Activated CD4-positive, CD25-positive, alpha-beta regulatory T cell treated with anti-CD3 and anti-CD28 coated beads, Interleukin-2, amount 50 U/mL, for 16 hours (primary cell): ENCODE data around the gene S100A5.
A peak's percentile ranks its signal among the peaks of the same experiment; 100 is the strongest.
"Not testable (repeated sequence)": the region's sequence is repeated elsewhere in the genome, so short reads cannot be mapped to it uniquely, and the experiment has no call there.

Experiments used
- DNase-seq: peaks from one replicate; pipeline ENCODE4 v3.0.0-alpha.2; 2020; ENCODE audit warnings: low read depth, low spot score

The S100A5 gene

DNA sequence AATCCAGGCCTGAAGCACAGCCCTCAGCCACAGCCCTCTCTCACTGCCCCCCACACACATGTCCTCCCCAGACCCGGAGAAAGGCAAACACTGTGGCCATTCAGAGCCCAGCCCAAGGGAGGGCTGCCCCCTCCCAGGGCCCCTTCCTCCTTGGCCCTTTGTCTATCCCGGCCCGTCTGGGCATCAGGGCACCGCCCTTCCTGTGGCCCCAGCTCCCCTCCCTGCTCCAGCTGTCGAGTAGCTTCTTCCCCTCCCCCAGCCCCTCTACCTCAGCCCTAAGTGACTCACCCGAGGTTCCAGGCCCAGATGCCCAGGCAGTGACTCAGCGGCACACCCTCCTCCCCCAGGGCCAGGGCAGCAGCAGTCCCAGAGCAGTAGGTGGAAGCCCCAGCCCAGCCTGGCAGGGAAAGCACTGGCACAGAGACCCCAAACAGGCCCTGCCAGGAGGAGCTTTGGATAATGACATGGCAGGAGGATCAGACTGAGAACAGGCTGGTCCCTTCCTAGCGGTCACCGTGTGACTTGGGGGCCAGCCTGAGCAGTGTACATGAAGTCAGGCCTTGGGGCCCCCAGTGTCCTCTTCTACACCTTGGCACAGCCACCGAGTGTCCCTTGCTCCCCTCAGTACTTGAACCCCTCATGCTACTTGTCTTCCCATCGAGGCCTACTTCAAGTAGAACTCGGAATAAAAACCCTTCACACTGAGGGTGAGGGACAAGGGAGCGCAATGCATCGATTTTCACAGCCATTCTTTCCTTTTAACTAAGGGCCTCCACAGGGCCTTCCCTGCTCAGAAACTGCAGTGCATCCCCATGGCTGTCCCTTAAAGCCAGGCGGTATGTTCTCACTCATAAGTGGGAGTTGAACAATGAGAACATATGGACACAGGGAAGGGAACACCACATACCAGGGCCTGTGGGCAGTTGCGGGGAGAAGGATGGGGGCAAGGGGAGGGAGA lies 26.0 kb upstream of the S100A5 start:
- DNase-seq: peak; percentile 52

DNA sequence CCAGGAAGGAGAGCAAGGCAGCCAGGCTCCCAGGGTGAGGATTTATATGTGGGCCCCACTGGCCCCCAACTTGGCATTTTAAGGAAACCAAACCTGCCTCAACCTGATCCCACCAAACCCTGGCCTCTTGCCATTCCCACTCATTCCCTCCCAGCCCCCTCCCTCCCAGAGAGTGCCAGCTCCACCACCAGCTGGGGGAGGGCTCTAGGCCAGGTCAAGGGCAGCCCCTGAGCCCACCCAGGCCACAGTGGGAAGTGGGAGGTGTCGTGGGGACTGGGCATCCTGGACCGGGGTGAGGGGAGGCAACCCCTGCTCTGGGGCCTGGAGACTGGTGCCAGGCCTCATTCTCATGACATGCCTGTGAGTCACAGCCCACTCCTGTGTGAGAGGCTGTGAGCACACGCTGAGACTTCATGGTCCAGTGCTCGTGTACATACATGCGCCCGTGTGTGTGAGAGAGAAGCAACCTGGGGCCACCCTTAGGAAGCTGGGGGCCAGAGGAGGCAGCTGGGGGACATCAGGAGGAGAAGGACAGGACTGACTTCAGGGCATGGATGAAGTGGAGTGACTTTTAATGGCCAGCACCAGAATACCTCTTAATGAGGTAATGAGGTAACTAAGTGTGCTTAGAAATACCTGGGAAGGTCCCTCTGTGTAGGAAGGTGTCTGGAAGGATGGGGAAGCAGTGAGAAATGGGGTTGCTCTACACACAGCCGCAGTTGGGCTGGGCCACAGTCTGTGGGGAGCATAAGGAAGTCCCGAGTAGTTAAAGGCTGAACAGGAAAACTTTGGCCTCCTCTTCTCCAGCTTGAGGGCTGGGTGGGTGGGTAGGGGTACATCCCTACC lies 25.0 kb upstream of the S100A5 start, which contains the start of gene S100A2:
TSS of gene S100A2 (minus strand) at position 316 of the 846 bp plus-strand sequence. CDS start 1,967 bp downstream, outside the sequence.
- DNase-seq: no peak

DNA sequence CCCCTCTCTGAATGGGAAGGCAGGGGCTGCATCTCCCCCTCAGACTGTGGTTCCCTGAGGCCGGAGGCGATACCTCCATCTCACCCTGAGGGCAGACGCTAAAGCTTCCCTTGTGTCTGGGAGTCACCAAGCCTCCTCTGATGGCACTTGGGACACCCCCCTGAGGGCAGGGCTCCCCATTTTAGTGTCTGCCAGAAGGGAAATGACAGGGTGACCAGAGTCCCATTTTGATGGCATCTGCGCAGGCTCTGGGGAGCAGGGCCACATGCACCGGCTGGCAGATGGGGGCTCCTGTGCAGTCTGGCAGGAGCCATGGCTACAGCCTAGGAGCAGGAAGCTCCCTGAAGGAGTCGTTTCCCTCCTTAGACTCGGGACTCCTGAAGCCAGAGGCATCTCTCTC lies 23.3 kb upstream of the S100A5 start:
- DNase-seq: no peak

DNA sequence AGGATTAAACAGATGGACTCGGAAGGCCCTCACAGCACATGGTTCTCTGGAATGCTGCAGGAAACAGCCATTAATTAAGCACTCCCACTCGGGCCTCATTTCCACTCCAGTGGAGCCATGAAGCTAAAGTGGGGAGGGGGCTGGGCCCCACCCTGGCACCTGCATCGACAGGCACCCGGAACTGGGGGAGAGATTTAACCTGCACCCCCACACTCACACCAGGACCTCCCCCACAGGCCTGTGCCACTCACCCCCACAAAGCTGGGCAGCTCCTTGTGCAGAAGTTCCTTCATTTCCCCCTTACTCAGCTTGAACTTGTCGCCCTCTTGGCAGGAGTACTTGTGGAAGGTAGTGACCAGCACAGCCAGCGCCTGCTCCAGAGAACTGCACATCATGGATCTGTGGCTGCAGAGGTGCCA lies 22.8 kb upstream of the S100A5 start:
- DNase-seq: no peak

DNA sequence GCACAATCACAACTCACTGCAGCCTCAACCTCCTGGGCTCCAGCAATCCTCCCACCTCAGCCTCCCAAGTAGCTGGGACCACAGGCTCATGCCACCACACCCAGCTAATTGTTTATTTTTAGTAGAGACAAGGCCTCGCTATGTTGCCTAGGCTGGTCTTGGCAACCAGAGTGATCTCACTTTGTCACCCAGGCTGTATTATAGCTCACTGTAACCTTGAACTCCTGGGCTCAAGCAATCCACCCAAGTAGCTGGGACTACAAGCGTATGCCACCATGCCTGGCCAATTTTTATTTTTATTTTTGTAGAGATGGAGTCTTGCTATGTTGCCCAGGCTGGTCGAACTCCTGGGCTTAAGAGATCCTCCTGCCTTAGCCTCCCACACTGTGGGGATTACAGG lies 21.3 kb upstream of the S100A5 start:
- DNase-seq: not testable (repeated sequence)

DNA sequence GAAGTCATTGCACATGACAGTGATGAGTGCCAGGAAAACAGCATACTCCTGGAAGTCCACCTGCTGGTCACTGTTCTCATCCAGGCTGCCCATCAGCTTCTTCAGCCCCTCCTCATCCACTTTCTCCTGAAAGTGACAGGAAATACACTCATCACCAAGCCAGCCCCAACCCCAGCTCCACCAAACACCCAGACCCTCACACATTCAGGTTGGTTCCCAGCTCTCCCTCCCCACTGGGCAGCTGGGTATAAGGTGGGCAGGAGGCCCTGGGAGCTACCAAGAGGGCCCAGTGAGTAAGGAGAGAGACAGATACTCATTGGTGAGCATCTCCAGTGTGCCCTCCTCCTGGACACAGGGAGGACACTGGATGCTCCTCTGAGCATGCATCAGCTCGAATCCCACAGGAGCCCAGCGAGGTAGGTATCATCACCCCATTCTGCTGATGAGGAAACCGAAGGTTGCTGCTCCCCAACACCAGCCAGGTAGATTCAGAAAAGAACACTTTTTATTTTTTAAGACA lies 20.8 kb upstream of the S100A5 start:
- no peak for DNase-seq

DNA sequence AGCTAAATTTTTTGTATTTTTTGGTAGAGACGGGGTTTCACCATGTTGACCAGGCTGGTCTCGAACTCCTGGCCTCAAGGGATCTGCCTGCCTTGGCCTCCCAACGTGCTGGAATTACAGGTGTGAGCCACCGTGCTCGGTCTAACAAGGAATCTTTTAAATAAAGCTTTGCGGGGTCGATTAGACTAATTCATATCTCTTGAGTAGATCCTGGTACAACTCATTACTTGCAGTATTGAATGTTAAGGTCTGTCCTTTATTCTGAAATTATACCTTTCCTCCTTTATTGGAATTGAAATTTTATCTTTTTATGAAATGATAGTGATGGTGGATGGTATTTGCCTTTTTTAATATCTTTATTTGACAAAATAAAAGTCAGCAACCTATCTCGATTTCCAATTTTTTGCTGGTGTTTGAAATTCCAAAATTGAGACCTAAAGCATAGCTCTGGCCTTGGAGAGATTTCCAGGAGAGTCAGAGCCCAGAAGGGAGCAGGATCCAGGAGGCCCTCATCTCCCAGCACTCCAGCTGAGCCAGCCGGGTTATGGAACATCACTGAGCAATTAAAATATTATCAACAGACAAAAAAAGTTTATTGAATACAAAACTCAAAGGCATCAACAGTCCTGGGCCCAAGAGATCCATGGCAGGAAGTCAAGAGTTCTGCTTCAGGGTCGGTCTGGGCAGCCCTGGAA lies 20.2 kb upstream of the S100A5 start:
- no peak for DNase-seq

DNA sequence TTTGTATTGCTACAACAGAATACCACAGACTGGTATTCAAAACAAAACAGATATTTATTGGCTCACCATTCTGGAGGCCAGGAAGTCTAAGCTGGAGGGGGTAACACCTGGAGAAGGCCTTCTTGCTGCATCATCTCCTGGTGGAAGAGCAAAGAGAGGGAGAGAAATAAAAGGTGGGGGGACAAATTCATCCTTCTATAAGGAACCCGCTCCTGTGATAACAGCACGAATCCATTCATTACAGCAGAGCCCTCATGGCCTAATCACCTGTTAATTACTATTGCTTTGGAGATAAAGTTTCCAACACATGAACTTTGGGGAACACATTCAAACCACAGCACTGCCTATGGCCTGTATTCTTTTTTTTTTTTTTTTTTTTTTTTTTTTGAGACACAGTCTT lies 19.5 kb upstream of the S100A5 start:
- no peak for DNase-seq

DNA sequence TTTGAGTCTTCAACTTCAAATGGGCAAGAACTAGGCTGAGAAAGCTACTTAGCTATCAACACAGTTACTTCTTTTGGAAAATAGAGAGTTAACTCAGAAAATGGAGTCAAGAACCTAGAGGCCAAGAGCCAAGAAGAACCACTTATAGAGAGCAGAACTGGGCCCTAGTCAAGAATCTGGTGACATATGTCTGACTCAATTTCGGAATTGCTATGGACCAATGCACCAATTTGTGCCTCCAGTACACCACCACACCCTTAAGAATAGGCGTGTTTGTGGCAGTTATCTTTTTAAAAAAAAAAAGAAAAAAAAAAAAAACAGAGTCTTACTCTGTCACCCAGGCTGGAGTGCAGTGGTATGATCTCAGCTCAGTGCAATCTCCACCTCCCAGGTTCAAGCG lies 17.1 kb upstream of the S100A5 start:
- no peak for DNase-seq

DNA sequence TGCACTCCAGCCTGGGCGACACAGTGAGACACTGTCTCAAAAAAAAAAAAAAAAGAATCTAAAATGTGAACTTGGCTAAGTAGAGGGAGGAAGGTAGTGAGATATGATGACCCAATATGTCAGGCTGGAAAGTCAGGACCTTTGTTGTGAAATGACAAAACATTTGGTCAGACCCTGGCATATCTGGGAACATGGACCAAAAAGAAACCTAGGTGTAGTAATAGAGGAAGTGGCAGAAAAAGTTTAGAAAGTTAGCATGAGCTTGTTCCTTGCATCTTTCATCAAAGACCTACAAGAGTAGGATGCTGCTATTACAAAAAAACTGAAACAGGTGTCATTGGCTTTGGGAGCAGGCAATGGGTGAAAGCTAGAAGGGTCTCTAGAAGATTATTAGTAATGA lies 15.6 kb upstream of the S100A5 start:
- DNase-seq: no peak

DNA sequence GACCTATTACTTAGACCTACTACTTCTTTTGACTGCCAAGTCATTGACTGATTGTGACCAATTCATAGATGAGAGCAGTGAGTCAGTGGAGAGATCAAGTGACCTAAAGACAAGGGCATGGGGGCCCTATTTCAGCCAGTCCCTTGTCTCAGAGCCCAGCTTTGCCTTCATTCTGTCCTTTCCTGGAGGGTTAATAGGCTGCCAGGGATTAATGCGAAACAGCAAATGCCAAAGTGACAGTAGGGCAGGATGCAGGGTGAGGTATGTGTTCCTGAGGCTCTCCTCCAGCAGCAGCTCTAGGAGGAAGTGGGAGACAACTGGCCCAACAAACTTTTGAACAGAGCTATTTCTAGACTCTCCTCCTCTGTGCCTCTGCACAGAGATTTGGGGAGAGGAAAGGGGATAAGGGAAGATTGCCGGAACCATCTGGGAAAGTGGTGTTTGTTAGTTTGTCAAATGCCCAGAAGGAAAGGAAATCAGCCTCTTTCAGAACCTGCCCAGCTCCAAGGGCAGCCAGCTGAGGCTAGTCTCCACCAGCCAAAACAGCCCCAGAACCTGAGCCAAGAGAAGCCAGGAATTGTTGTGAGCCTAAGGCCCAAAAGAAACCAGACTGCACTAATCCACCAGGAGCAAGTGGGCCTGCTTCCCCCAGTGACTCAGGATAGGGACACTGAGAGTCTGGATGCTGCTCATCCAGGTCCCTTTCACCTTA lies 13.3 kb upstream of the S100A5 start:
- no peak for DNase-seq

DNA sequence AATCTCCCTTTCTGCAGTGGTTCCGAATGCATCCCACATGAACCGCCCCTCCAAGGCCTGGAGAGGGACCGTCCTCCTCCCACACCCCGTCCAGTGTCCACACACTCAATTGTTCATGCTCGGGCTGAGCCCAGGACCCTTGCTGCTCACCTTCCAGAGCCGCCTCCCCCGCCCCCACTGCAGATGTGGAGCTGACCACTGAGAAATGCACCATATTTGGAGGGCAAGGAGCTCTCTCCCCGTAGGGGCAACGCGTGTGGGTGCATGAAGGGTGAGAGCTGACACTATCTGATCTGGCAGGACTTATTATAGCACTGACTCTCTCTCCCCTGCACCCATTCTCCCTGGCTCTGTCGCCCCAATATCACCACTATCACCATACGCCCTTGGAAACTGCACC lies 12.4 kb upstream of the S100A5 start:
- DNase-seq: no peak

DNA sequence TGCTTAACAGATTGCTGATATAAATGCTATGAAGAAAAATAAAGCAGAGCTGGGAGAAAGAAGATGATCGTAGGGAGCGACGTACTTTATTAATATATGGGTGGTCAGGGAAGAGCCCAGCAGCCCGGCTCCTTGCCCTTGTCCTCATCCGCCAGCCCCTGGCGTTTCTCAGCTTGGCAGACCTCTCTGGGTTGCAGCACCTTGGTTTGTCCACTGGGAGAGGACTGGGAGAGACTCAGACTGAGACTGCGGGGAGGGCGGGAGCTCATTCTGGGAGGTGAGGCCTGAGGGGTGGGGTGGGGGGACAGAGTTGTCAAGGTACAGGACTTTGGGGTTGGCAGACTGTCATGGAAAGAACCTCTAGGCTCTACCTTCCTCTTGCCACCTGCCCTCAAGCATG lies 11.6 kb upstream of the S100A5 start:
- DNase-seq: no peak

DNA sequence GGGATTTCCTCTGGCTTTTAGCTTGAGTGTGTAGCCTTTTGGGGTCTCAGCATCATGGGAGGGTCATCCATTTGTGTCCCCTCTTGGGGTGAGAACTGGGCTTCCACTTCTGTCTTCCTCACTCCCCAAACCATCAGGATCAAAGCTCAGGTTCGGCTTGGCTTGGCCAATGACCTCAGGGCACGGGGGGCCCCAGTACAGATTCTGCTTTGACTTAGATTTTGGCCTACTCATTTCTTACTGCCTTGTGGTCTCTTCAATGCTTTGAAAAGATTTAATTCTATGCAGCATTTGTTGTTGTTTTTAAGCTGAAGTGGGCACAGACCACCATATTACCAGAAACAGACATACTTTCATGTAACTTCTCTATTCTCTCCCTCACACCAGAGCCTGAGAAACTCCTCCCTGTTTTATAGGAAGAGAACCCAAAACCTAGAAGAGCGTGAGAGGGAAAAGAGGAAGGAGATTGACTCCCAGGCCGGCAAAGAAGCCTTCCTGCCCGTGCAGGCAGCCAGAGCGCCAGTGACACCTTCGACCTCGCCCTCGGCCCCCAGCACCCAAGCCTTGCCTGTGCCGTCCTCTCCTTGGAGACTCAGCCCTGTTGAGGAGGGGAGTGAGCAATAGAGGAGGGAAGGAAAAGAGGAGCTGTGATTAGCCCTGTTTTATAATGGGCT lies 10.2 kb upstream of the S100A5 start:
- DNase-seq: no peak

DNA sequence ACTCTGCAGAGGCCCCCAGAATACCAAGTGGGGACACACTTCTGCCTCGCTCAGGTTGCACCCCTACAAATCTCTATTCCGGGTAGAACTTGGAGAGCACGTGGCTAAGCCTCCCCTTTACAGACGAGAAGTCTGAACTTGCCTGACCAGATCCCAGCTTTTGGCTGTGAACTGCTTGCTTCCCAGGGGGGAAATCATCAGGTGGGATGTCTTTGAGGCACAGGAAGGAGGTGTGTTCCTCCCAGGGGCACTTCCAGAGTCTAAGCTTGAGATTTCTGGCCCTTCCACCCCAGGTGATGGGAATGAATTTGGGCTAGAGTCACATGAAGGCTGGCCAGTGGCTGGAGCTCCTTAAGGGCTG lies 9.6 kb upstream of the S100A5 start:
- no peak for DNase-seq

DNA sequence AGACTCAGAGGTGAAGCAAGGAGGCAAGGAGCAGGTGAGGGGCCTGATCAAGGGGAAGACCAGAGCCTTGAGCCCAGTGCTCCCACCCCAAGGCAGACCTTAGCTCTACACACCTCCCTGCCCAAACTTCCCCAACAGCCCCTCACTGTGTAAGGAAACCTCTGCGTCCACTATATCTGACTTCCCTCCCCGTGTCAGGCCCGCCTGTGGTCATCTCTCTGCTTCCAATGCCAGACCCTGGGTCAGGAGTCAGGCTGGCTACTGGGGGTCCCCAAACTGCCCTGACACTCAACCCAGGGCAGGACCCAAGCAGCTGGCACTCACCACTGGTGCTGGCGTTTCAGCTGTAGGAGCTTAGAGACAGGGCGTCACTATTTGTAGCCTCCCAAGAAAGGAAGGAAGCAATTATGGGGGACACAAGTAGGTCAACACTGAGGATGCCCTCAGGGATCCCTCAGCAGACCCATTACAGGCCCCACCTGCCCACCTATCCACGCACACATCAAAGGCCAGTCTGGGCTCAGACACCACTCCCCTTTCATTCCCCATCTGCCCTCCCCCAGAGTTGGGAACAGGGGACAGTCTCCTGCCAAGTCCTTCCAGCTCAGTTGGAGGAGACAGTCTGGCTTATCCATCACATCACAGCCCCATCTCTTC lies 9.1 kb upstream of the S100A5 start:
- DNase-seq: no peak

DNA sequence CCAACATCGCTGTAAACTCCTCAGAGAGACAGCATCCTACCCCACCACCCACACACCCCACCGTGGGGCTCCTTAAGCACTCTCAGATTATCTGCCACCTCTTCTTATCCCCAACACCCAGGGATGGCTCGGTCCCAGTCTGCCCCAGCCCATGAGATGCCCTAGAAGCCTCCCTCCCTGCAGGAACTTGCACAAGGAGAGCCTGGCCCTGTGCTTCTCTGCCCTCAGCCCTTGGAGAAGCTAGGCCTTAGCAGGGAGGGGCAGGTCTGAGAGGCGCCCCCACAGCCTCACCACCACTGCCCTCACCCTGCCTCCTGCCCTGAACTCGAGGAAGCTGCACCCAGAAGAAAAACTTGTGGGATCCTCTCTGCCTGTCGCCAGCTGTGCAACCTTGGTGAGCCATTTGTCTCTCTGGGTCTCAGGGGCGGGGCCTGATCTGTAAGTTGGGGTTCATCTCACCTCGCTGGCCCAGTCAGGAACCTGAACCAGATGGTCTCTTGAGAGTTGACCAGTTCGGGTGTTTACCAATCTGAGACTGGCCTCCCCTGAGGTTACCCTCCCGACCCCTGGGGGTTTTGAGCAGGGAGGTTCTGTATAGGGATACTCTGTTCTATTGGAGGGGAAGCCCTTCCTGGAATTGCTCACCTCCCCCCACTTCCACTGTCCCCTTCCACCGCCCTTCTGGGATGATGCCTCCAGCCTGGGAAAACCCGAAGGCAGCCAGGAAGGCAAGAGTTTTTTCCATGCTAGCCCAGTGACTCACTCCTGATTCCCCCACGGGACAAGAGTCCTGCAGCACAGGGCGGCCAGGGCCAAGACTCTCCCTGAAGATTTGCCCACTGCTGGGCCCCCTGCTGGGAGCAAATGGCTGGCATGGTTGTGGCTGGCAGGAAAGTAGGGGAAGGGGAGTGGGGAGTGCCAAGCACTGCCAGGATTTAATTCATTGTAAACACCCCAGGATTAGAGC lies 8.3 kb upstream of the S100A5 start, which contains the start of gene S100A3:
TSS of gene S100A3 (minus strand) at position 537 of the 967 bp plus-strand sequence. CDS start 773 bp downstream, outside the sequence.
- no peak for DNase-seq
